HEK293 (cell line): Measurements from ENCODE around the gene FTO.

Source experiments
- BCL6B ChIP-seq: fragments of 450-650 bp; formaldehyde crosslinking; IDR thresholded peaks from 2 replicates; pipeline ENCODE4 v1.5.1; 2017; ENCODE audit warnings: missing biosample characterization, missing genetic modification characterization
- GLIS2 ChIP-seq: fragments of 450-650 bp; formaldehyde crosslinking; IDR thresholded peaks from 2 replicates; pipeline ENCODE4 v1.5.1; 2016; ENCODE audit warnings: missing biosample characterization, missing genetic modification characterization
- YY1 ChIP-seq: fragments of 450-650 bp; formaldehyde crosslinking; IDR thresholded peaks from 2 replicates; pipeline ENCODE4 v1.5.1; 2018; ENCODE audit warnings: missing biosample characterization, missing genetic modification characterization
- TF ChIP-seq, protein P1 (sequence below): fragments of 450-650 bp; formaldehyde crosslinking; IDR thresholded peaks from 2 replicates; pipeline ENCODE4 v1.5.1; 2016; ENCODE audit warnings: missing biosample characterization, missing genetic modification characterization
- TF ChIP-seq, protein P2 (sequence below): fragments of 450-650 bp; formaldehyde crosslinking; IDR thresholded peaks from 2 replicates; pipeline ENCODE4 v1.5.1; 2016; ENCODE audit warnings: missing biosample characterization, missing genetic modification characterization, low read depth

DNA sequence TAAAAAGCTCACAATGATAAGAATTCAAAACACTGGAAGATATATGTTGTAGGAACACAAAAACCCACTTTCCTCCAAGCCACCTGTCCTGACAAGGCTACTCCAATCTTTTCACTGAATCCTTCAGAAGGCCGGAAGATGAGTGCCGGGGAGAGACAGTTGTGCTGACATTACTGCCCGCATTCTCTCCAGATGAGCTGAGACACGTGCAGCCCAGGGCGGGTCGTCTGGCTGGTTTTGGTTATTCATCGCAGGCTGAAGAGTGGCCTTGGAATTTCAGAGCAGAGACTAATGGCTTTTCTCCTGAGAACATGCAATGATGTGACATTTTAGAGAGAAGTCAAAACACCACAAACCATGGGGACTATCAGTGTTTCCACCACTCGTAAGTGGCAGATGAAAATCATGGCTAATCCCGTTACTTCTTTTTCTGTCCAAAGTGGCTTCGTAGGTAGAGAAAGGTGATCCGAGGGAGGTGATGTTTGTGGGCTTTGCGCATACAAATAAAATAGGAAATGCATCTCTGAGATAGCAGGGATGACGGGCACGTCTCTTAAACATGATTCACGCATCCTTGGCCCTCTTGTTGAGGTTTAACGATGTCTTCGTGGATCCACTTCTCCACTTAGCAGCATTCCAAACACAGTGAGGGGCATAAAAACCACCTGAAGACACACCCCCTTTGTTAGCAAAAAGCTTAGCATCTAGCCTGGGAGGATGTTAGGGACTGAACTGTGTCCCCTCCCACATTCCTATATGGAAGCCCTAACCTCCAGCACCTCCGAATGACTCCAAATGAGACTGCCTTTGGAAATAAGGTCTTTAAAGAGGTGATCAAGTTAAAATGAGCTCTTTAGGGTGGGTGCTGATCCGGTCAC lies 448.6 kb downstream of the FTO start:
- TF ChIP-seq, protein P1, sequence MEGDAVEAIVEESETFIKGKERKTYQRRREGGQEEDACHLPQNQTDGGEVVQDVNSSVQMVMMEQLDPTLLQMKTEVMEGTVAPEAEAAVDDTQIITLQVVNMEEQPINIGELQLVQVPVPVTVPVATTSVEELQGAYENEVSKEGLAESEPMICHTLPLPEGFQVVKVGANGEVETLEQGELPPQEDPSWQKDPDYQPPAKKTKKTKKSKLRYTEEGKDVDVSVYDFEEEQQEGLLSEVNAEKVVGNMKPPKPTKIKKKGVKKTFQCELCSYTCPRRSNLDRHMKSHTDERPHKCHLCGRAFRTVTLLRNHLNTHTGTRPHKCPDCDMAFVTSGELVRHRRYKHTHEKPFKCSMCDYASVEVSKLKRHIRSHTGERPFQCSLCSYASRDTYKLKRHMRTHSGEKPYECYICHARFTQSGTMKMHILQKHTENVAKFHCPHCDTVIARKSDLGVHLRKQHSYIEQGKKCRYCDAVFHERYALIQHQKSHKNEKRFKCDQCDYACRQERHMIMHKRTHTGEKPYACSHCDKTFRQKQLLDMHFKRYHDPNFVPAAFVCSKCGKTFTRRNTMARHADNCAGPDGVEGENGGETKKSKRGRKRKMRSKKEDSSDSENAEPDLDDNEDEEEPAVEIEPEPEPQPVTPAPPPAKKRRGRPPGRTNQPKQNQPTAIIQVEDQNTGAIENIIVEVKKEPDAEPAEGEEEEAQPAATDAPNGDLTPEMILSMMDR: no peak
- TF ChIP-seq GLIS2: no peak
- TF ChIP-seq, protein P2, sequence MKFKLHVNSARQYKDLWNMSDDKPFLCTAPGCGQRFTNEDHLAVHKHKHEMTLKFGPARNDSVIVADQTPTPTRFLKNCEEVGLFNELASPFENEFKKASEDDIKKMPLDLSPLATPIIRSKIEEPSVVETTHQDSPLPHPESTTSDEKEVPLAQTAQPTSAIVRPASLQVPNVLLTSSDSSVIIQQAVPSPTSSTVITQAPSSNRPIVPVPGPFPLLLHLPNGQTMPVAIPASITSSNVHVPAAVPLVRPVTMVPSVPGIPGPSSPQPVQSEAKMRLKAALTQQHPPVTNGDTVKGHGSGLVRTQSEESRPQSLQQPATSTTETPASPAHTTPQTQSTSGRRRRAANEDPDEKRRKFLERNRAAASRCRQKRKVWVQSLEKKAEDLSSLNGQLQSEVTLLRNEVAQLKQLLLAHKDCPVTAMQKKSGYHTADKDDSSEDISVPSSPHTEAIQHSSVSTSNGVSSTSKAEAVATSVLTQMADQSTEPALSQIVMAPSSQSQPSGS (tag by site-specific recombination): no peak
- no peak for TF ChIP-seq BCL6B (tag by site-specific recombination)
- no peak for TF ChIP-seq YY1 (tag by site-specific recombination)
